A673 (cell line): Measurements from ENCODE around the gene CCDC102A.

Experiments used
- CTCF ChIP-seq: fragments of 300-800, 200-600 bp; sonication (generic); conservative IDR thresholded peaks from 2 replicates; pipeline ENCODE4 v1.5.1; 2017; ENCODE audit warnings: low read depth, mild to moderate bottlenecking, antibody characterized with exemption, low read length, moderate library complexity, mixed read lengths
- EZH2 ChIP-seq: fragments of 200-600 bp; sonication (generic); IDR thresholded peaks from 2 replicates; pipeline ENCODE4 v1.6.1; 2017; ENCODE audit warnings: borderline replicate concordance, low read depth, mild to moderate bottlenecking, mixed read lengths, antibody characterized with exemption, low read length; ENCODE audit not compliant: poor library complexity, severe bottlenecking

GRCh38 chr16:57559072-57559790 lies 22.9 kb upstream of the CCDC102A start:
- TF ChIP-seq CTCF (no peak), EZH2 (no peak)
